Duodenal mucosa (tissue), 2 donors: ENCODE data around the gene PTPRN2.

Experiments
- H3K27ac ChIP-seq: one replicate; pipeline ENCODE4 v1.7.0; 2013; ENCODE audit warnings: low read depth, low read length
- H3K27me3 ChIP-seq, 2 donors: one replicate each; pipeline ENCODE4 v1.7.0; 2013; ENCODE audit warnings: low read length in 2 of 2, control low read depth in 1 of 2; ENCODE audit not compliant: insufficient read depth in 2 of 2, control insufficient read depth in 1 of 2
- H3K36me3 ChIP-seq, 2 donors: one replicate each; pipeline ENCODE4 v1.7.0; 2013; ENCODE audit warnings: low read length in 2 of 2, control low read depth in 1 of 2; ENCODE audit not compliant: insufficient read depth in 2 of 2, control insufficient read depth in 1 of 2
- H3K4me1 ChIP-seq, 2 donors: one replicate each; pipeline ENCODE4 v1.7.0; 2013; ENCODE audit warnings: low read length in 2 of 2, control low read depth in 1 of 2; ENCODE audit not compliant: insufficient read depth in 2 of 2, control insufficient read depth in 1 of 2
- H3K4me3 ChIP-seq, 2 donors: one replicate each; pipeline ENCODE4 v1.7.0; 2013; ENCODE audit warnings: low read length in 2 of 2, low read depth in 1 of 2
- H3K9ac ChIP-seq, 2 donors: one replicate each; pipeline ENCODE4 v1.7.0; 2013; ENCODE audit warnings: low read length in 2 of 2, low read depth in 1 of 2
- H3K9me3 ChIP-seq, 2 donors: one replicate each; pipeline ENCODE4 v1.7.0; 2013; ENCODE audit warnings: low read length in 2 of 2, control low read depth in 1 of 2; ENCODE audit not compliant: control insufficient read depth in 1 of 2

The PTPRN2 gene

DNA sequence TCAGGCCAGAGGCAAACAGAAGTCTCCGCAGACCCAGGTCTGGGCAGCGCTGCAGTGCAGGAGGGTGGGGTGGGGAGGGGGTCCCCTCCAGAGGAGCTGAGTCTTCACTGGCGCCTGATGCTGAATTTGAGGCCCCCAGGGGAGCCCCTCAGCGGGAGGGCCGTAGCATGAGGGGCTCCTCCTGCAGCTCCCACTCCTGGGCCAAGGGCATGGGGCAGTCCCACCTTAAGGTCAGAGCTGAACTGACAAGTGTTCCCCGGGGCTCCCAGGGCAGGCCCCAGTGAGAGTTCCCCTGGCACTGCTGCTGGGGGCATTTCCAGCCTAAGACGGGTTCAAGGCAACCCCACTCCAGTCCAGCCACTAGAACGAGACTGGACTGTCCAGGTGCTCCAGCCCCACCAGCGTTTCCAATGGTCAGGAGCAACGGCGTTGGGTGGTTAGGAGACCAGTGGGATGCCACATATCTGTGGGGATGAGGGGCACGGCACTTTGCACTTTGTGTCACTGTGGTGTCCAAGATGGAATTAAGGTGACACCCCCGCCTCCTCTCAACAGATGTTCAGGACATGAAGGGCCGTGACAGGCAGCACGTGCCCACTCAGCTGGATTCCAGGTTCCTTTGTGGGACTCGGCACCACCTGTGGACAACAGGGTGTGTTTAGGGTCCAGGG, 139.1 kb downstream of the PTPRN2 start:
- Histone ChIP-seq H3K4me1 (no peaks in the 10 kb centered on the region), H3K27me3 (no peaks in the 10 kb centered on the region), H3K9me3 (no peaks in the 10 kb centered on the region), H3K4me3 (no peak overlapping the region), H3K9ac (no peak overlapping the region), H3K27ac (no peak overlapping the region), H3K36me3 (no peaks in the 10 kb centered on the region)

DNA sequence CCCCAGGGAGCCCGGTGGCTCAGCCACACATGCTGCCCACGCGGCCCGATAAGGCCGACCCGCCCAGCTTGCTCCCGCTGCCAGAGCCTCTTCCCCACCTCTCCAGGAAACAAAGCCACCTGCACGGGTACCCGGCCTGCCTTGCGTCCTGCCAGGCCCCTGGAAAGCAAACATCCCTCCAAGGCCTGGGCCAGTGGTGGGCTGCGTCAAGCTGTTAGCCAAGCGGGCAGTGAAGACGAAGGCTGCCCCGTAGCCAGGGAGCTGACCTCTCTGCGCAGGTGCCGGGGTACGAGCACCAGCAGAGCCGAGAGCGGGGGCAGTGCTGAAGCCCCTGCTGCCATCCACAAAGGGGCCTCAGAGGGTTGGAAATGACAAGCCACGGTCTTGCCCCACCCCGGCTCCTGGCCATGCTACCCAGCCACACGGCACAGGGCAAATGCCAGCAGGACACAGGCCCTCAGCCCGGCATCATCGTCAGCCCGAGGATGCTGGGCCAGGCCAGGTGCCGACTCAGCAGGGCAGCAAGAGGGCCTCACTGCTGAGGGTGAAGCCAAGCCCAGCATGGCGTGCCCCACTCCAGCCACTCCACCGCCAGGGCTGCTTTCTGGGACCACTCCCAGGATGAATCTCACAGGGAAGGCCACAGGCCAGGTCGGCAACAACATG, 140.0 kb downstream of the PTPRN2 start:
- no peak overlapping the region for H3K9ac ChIP-seq
- no peaks in the 10 kb centered on the region for H3K36me3 ChIP-seq
- H3K27ac ChIP-seq = no peak overlapping the region
- H3K27me3 ChIP-seq = no peaks in the 10 kb centered on the region
- no peaks in the 10 kb centered on the region for H3K9me3 ChIP-seq
- no peaks in the 10 kb centered on the region for H3K4me1 ChIP-seq
- H3K4me3 ChIP-seq = no peak overlapping the region

- Histone ChIP-seq H3K36me3 (no peaks in the 10 kb centered on the region), H3K4me3 (no peak overlapping the region), H3K9me3 (no peaks in the 10 kb centered on the region), H3K27ac (no peak overlapping the region), H3K4me1 (no peaks in the 10 kb centered on the region), H3K9ac (no peak overlapping the region), H3K27me3 (no peaks in the 10 kb centered on the region)
These were observed 140.5 kb downstream of the PTPRN2 start for GRCh38 chr7:158447151-158447505.

DNA sequence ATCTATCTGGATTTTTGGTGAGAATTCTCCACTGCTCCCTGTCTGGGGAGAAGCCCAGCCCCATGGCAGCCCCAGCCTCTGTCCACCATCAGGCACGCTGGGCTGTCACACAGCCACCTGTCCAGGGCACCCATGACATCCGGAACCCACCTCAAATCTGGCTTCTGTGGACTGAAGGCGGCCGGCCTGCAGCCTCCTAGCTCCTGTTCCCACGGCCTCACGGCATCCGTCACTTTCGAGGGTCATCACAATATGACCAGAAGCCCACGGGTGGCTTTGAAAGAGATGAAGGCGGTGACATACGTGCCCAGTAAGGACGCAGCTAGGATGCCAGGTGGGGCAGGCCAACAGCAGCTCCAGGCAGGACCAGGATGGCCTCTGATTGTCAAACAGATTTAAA, 140.9 kb downstream of the PTPRN2 start:
- Histone ChIP-seq H3K4me3 (no peak overlapping the region), H3K9me3 (no peaks in the 10 kb centered on the region), H3K9ac (no peak overlapping the region), H3K36me3 (no peaks in the 10 kb centered on the region), H3K27ac (no peak overlapping the region), H3K4me1 (no peaks in the 10 kb centered on the region), H3K27me3 (no peaks in the 10 kb centered on the region)

- H3K36me3 ChIP-seq = no peaks in the 10 kb centered on the region
- no peaks in the 10 kb centered on the region for H3K27me3 ChIP-seq
- no peak overlapping the region for H3K4me3 ChIP-seq
- no peaks in the 10 kb centered on the region for H3K4me1 ChIP-seq
- no peaks in the 10 kb centered on the region for H3K9me3 ChIP-seq
- H3K27ac ChIP-seq = no peak overlapping the region
- no peak overlapping the region for H3K9ac ChIP-seq
These were observed 141.3 kb downstream of the PTPRN2 start for GRCh38 chr7:158446281-158446680.

GRCh38 chr7:158445421-158446175, 142.0 kb downstream of the PTPRN2 start:
- Histone ChIP-seq H3K9ac (no peak overlapping the region), H3K27ac (no peak overlapping the region), H3K4me1 (no peaks in the 10 kb centered on the region), H3K36me3 (no peaks in the 10 kb centered on the region), H3K9me3 (no peaks in the 10 kb centered on the region), H3K4me3 (no peak overlapping the region), H3K27me3 (no peaks in the 10 kb centered on the region)

DNA sequence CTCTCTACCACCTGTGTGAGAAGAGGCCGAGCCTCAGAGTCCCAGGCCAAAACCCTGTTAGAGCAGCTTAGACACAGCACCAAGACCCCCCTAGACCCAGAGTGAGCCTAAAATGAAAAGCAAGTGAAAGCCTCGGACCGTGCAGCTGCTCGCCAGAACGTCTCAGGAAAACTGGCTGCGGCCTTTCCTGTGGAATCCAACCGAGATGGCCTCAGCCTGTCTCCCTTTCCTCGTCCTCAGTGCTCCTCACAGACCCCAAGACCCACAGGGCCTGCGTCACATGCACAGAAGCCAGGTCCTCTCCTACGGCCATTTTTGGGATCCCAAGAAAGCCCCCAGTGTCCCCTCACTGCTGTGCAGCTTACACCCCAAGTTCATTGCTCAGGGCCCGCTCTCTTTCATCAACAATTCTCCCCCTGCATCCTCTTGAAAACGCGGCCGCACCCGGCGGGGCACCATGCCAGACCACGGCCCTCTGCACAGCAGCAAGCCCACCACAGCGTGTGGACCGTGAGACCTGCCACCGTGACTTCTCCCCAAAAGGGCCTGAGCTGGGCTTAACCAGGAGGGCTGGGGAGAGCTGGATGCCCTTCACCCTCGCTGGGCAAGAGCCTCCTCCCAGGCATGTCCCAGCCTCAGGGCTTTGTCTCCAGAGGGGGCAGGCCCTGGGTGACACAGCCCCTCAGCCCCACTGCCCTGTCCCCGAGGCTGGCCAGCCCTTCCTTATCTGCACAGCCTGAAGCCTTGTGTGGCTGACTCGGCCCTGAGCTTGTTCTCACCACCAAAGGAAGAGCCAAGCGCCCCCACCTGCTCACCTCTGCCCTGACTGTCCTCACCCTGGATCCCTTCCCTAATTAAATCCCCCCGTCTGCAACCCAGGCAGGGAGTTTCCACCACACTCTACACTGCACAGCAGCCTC, 142.9 kb downstream of the PTPRN2 start:
- Histone ChIP-seq H3K36me3 (no peaks in the 10 kb centered on the region), H3K27me3 (no peaks in the 10 kb centered on the region), H3K4me3 (no peak overlapping the region), H3K9ac (no peak overlapping the region), H3K27ac (no peak overlapping the region), H3K4me1 (no peaks in the 10 kb centered on the region), H3K9me3 (no peaks in the 10 kb centered on the region)

- H3K9ac ChIP-seq = no peak overlapping the region
- no peaks in the 10 kb centered on the region for H3K4me1 ChIP-seq
- H3K36me3 ChIP-seq = no peaks in the 10 kb centered on the region
These were observed 143.7 kb downstream of the PTPRN2 start for GRCh38 chr7:158443688-158444483.

GRCh38 chr7:158443014-158443687, 144.5 kb downstream of the PTPRN2 start:
- Histone ChIP-seq H3K4me1 (no peaks in the 10 kb centered on the region), H3K9ac (no peak overlapping the region), H3K27ac (no peak overlapping the region), H3K4me3 (no peak overlapping the region), H3K36me3 (no peaks in the 10 kb centered on the region), H3K27me3 (no peaks in the 10 kb centered on the region), H3K9me3 (no peaks in the 10 kb centered on the region)

More at GRCh38 chr7:158443688-158444483, 143.7 kb downstream of the PTPRN2 start:
- H3K4me3 ChIP-seq = no peak overlapping the region
- H3K27me3 ChIP-seq = no peaks in the 10 kb centered on the region
- no peaks in the 10 kb centered on the region for H3K9me3 ChIP-seq
- no peak overlapping the region for H3K27ac ChIP-seq
